Ovary (tissue), 3 donors: Measurements from ENCODE around the gene NEDD1.

ENCODE experiments used
- POLR2A ChIP-seq: fragments of 450-650 bp; IDR thresholded peaks from one replicate; pipeline ENCODE4 v1.6.1; 2017; ENCODE audit warnings: antibody characterized with exemption, mild to moderate bottlenecking, moderate library complexity
- TF ChIP-seq, protein P1 (sequence below), 3 donors: fragments of 450-650 bp in 2 of 3; fragments of 200-600 bp in 1 of 3; IDR thresholded peaks; one replicate each; pipeline versions ENCODE4 v1.5.1 to v1.8.0; 2016 to 2022; ENCODE audit warnings: antibody characterized with exemption in 3 of 3, mild to moderate bottlenecking in 1 of 3
- donor health status: DM: no; HTN: no; CAD: no.

DNA sequence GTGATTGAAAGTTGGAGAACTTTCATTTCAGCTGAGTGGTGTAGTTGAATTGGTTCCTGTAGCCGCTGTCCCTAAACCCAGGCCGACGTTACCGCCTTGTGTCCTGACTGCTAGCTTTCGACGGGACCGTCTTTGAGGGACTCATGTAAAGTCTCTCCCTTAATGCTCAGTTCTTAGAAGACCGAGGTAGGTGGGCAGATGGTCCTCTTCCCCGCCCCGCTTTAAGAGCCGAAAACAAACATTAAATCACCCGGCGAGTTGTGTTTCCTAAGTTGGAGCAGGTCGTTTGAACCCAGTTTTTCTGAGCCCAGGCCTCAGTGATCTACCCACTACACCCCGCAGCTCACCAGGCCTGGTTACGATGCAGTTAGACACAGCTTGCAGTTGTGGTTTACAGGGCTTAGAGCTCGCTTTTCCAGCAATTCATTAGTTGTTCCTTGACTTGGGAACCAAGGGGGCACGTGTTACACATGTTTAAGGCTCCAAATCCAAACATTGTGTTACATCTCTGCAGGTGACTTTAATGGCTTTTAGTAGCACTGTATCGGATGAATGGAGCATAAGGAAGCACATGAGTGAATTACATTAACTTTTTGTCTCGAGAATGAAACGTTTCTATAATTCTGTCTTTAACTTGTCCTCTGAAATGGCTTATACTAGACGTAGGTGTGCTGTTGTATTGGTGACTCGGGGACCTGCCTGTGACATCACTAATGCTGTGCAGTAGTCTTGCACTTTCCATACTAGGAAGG, 790 bp downstream of the NEDD1 start:
- TF ChIP-seq, protein P1, sequence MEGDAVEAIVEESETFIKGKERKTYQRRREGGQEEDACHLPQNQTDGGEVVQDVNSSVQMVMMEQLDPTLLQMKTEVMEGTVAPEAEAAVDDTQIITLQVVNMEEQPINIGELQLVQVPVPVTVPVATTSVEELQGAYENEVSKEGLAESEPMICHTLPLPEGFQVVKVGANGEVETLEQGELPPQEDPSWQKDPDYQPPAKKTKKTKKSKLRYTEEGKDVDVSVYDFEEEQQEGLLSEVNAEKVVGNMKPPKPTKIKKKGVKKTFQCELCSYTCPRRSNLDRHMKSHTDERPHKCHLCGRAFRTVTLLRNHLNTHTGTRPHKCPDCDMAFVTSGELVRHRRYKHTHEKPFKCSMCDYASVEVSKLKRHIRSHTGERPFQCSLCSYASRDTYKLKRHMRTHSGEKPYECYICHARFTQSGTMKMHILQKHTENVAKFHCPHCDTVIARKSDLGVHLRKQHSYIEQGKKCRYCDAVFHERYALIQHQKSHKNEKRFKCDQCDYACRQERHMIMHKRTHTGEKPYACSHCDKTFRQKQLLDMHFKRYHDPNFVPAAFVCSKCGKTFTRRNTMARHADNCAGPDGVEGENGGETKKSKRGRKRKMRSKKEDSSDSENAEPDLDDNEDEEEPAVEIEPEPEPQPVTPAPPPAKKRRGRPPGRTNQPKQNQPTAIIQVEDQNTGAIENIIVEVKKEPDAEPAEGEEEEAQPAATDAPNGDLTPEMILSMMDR (IDR thresholded peaks at IDR 0.05) = no peak
- no peak for TF ChIP-seq POLR2A
